ENCODE results near the gene CYBC1. TPM values are rescaled to one million over a fixed set of nuclear protein-coding genes. Genes with fewer than 3 reads are reported as not detected.

The CYBC1 gene
- total RNA-seq, 1 experiment from 2014 or later = 95.4 TPM

- no peaks in the 10 kb centered on the region for H3K9me2 ChIP-seq (ENCODE audit: insufficient read depth)
- H3K27me3 ChIP-seq (ENCODE audit: insufficient read depth, low read length) = no peaks in the 10 kb centered on the region
- no peaks in the 10 kb centered on the region for H4K20me1 ChIP-seq (ENCODE audit: insufficient read depth)
- CTCF ChIA-PET = interaction anchor here (1.6 kb wide), 1 partner anchor 16 kb away, joined by 3 read pairs; no protein-coding TSS in a partner anchor
- TF ChIP-seq ATF3 (IDR thresholded peaks at IDR 0.05) (no peak), CBX3 (IDR thresholded peaks at IDR 0.05; ENCODE audit: low read depth) (no peak), REST (IDR thresholded peaks at IDR 0.05; ENCODE audit: low read depth) (no peak), POLR2A (IDR thresholded peaks at IDR 0.05; ENCODE audit: borderline replicate concordance, extremely low read depth, insufficient read depth, insufficient read length) (no peak), JUND (IDR thresholded peaks at IDR 0.05) (no peak), ZFX (IDR thresholded peaks at IDR 0.05) (no peak), SIN3A (IDR thresholded peaks at IDR 0.05; ENCODE audit: low read depth) (no peak), RAD21 (IDR thresholded peaks at IDR 0.05; ENCODE audit: low read depth) (no peak), YY1 (IDR thresholded peaks at IDR 0.05; ENCODE audit: extremely low read depth, insufficient replicate concordance, low read depth, low read length) (no peak), SRF (IDR thresholded peaks at IDR 0.05; ENCODE audit: low read depth) (no peak), ZNF274 (IDR thresholded peaks at IDR 0.05; ENCODE audit: low read depth, low read length) (no peak), CEBPB (IDR thresholded peaks at IDR 0.05; ENCODE audit: low read depth) (no peak), EZH2 (IDR thresholded peaks at IDR 0.05) (no peak), EGR1 (IDR thresholded peaks at IDR 0.05; ENCODE audit: low read depth) (no peak)
- TF ChIP-seq, protein P1, sequence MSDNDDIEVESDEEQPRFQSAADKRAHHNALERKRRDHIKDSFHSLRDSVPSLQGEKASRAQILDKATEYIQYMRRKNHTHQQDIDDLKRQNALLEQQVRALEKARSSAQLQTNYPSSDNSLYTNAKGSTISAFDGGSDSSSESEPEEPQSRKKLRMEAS (IDR thresholded peaks at IDR 0.05) = no peak
- TF ChIP-seq, protein P2, sequence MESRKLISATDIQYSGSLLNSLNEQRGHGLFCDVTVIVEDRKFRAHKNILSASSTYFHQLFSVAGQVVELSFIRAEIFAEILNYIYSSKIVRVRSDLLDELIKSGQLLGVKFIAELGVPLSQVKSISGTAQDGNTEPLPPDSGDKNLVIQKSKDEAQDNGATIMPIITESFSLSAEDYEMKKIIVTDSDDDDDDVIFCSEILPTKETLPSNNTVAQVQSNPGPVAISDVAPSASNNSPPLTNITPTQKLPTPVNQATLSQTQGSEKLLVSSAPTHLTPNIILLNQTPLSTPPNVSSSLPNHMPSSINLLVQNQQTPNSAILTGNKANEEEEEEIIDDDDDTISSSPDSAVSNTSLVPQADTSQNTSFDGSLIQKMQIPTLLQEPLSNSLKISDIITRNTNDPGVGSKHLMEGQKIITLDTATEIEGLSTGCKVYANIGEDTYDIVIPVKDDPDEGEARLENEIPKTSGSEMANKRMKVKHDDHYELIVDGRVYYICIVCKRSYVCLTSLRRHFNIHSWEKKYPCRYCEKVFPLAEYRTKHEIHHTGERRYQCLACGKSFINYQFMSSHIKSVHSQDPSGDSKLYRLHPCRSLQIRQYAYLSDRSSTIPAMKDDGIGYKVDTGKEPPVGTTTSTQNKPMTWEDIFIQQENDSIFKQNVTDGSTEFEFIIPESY (IDR thresholded peaks at IDR 0.05; ENCODE audit: extremely low read depth, insufficient replicate concordance, low read length) = no peak
- H3K36me3 ChIP-seq (ENCODE audit: control insufficient read depth in 1 of 2, insufficient read depth in 2 of 2, low read length in 2 of 2) = peaks cover 16 to 45% of the 10 kb centered on the region in 2 experiments; a peak in 3 of 4 replicates
- DNase-seq (ENCODE audit: low read depth, low spot score) (no peak), ATAC-seq (no peak)
- POLR2A ChIA-PET = no interaction called here
- H3K27ac ChIP-seq (ENCODE audit: low read depth, low read length) = no peak overlapping the region
- no peaks in the 10 kb centered on the region for H3K79me2 ChIP-seq (ENCODE audit: insufficient read depth, low read length)
- no peaks in the 10 kb centered on the region for H3K4me1 ChIP-seq (ENCODE audit: control insufficient read depth in 1 of 2, insufficient read depth in 2 of 2, low read length in 2 of 2)
- no peak overlapping the region for H3K4me2 ChIP-seq (ENCODE audit: low read length)
- no peak overlapping the region for H3K9ac ChIP-seq (ENCODE audit: low read length)
- intact Hi-C loops (cut with micrococcal nuclease) = no loop called here
- no peak overlapping the region for H2AFZ ChIP-seq (ENCODE audit: low read depth, low read length, poor library complexity, severe bottlenecking)
- H3K4me3 ChIP-seq (replicated peaks in 1 of 2; ENCODE audit: low read depth in 1 of 2, low read length in 2 of 2) = no peak overlapping the region
- no peaks in the 10 kb centered on the region for H3K9me3 ChIP-seq (ENCODE audit: control insufficient read depth in 1 of 2, insufficient read depth in 1 of 2, low read depth in 1 of 2, low read length in 2 of 2)
- no TSS peak for BruUV-seq (replicated peaks)
- RAD21 ChIA-PET (ENCODE audit: low non-redundant PET in 1 of 2, low total read pairs in 2 of 2, uncharacterized antibody in 2 of 2, unreplicated experiment in 2 of 2) = no interaction called here
Measured at GRCh38 chr17:82477934-82478333, 27.4 kb upstream of the CYBC1 start.

Measured in HCT116 (cell line).